DOHH2 (cell line): ENCODE results near the gene KRT31.

Experiments
- CTCF ChIP-seq: fragments of 200-600 bp; sonication (generic); IDR thresholded peaks from one replicate; pipeline ENCODE4 v1.5.1; 2014; ENCODE audit warnings: antibody characterized with exemption, mild to moderate bottlenecking, low read depth, low read length; ENCODE audit not compliant: poor library complexity, severe bottlenecking
- EZH2phosphoT487 ChIP-seq: fragments of 200-600 bp; sonication (generic); IDR thresholded peaks from 2 replicates; pipeline ENCODE4 v1.6.1; 2017; ENCODE audit warnings: borderline replicate concordance, mild to moderate bottlenecking, antibody characterized with exemption, low read length, moderate library complexity, mixed read lengths

- TF ChIP-seq CTCF (no peak), EZH2phosphoT487 (no peak)
These were observed 3.6 kb downstream of the KRT31 start for GRCh38 chr17:41393826-41394225.
